ENCODE data around the gene INPPL1.
"Not testable (repeated sequence)": the region's sequence is repeated elsewhere in the genome, so short reads cannot be mapped to it uniquely, and the experiment has no call there.

The INPPL1 gene

GRCh38 chr11:72224564-72225410, at the start of gene INPPL1:
INPPL1 (plus strand) TSS chr11:72224767; CDS start chr11:72224985, 218 bp downstream.
- peak; percentile 57 for DNase-seq (ENCODE audit: low read depth, low spot score)

DNA sequence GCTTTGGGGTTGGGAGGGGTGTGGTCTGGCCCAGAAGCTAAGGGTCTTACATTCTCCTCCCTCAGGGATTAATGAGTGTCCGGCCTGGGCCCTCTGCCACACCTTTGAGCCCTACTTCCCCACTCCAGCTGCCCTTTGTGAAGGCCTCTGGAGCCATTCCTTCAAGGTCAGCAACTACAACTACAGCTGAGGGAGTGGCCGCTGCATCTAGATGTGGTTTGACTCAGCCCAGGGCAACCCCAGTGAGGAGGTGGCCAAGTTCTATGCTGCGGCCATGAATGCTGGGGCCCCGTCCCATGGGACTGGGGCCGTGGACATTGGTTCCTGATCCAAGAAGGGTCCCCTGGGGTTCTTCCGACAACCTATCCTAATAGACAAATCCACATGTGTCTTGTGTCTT, 46.9 kb upstream of the INPPL1 start:
- no peak for DNase-seq (ENCODE audit: low read depth, low spot score)

DNA sequence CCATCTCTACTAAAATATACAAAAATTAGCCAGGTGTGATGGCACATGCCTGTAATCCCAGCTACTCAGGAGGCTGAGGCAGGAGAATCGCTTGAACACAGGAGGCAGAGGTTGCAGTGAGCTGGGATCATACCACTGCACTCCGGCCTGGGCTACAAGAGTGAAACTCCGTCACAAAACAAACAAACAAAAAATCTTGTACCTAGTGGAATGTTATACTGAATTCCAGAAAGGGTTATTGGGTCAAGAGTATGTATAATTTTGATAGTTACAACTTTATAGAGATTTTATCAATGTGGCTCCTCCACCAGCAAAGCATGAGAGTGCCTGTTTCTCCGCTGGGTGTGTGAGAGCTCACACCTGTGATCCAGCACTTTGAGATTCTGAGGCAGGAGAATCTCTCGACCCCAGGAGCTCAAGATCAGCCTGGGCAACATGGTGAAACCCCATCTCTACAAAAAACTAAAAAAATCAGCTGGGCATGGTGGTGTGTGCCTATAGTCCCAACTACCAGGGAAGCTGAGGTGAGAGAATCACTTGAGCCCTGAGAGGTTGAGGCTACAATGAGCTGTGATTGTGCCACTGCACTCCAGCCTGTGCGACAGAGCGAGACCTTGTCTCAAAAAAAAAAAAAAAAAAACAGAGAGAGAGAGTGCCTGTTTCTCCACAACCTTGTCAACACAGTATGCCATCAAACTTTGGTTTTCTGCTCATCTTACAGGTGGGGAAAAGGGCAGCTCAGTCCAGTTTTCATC, 45.3 kb upstream of the INPPL1 start:
- no peak for DNase-seq (ENCODE audit: low read depth, low spot score)

DNA sequence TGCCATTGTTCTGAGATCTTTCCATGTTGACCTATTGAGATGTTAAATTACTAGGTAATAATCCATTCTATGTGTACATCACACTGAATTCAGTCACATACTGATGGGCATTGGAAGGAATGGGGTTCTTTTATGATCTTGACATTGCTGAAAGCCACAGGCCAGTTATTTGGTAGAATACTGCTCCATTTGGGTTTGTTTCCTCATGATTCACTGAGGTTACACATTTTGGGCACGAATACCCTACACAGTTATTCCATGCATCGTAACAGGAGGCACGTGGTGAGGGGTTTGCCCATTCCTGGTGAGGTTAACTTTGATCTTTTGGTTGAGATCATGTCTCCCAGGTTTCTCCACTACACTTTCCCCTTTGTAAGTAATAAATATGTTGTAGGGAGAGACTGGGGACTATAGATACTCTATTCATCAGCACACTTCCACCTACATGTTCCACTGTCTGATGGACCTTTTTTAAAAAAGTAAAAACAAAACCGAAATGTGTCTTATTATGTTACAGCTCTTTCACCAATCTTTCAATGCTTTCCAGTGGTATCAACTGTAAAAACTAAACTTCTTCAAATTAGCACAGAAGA, 44.7 kb upstream of the INPPL1 start:
- no peak for DNase-seq (ENCODE audit: low read depth, low spot score)

GRCh38 chr11:72180892-72181552, 43.5 kb upstream of the INPPL1 start:
- not testable (repeated sequence) for DNase-seq (ENCODE audit: low read depth, low spot score)

DNA sequence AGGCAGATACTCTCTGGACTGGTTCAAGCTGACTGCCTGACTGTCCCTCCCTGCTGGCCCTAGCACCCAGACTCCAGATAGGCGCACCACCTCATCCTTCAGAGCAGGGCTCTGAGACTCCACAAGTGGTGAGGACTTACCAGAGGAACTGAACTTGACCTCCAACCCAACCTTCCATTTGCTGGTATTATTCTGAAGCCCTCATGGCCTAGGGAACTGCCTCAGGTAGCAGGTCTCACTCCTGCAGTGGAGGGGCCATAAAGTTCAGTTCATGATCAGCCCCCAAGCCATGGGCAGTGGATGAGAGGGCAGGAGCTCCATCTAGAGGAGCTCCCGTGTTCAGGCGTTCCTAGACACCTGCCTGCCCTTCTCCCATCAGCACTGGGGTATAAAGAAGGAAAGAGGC, 43.0 kb upstream of the INPPL1 start:
- peak; percentile 70 for DNase-seq (ENCODE audit: low read depth, low spot score)

GRCh38 chr11:72188267-72188666, 36.3 kb upstream of the INPPL1 start:
- no peak for DNase-seq (ENCODE audit: low read depth, low spot score)

DNA sequence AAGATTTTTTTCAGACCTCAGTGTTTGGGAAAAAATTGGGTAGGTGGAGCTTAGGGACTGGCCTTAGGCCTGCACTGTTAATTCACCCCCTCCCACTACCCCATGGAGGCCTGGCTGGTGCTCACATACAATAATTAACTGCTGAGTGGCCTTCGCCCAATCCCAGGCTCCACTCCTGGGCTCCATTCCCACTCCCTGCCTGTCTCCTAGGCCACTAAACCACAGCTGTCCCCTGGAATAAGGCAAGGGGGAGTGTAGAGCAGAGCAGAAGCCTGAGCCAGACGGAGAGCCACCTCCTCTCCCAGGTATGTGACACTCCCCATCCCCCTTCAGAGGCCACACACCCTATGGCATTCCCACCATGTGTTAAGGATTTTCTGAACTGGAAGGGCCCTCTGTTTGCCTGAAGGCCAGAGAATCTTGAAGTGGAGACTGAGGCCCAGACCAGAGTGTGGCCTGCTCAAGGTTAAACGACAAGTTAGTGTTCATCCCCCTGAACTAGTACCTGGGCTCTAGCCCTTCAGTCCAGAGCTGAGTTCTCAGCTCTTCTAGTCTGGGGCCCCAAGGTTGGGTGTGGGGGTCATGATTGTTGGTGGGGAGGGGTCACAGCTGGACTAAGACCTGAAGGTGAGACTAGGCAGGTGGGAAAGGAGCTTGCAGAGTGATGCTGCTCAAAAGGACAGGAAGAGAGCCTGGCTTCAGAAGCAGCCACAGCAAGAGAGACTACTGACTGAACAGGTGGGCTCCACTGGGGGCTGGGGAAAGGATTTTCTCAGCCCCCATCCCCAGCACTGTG, 34.9 kb upstream of the INPPL1 start:
- DNase-seq (ENCODE audit: low read depth, low spot score): peak; percentile 82

DNA sequence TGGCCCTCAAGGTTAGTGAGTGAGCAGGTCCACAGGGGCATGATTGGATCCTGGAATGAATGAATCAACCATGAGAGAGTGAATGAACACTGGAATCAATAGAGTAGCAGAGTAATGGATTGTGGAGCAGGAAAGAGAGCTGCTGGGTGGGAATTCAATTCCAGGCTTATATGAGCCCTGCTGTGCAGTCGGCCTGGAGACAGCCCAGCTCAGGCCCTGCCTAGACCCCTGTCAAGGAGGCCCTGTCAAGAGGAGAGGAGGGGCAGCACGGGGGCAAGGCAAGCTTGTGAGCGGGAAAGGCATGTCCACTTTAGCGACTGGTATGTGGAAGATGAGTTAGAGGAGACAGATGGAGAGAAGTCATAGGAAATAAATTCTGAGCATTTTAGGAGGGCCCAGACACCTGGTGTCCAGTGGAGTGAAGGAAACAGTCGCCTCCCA, 33.9 kb upstream of the INPPL1 start:
- peak; percentile 13 for DNase-seq (ENCODE audit: low read depth, low spot score)

DNA sequence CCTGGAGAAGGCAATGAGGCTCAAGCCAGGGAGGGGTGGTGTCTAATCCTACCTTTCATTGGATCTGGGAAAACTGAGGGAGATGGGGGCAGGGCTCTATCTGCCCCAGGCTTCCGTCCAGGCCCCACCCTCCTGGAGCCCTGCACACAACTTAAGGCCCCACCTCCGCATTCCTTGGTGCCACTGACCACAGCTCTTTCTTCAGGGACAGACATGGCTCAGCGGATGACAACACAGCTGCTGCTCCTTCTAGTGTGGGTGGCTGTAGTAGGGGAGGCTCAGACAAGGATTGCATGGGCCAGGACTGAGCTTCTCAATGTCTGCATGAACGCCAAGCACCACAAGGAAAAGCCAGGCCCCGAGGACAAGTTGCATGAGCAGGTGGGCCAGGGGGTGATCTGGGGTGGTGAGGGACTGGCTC, 32.6 kb upstream of the INPPL1 start, which contains the start of gene FOLR1:
TSS of gene FOLR1 (plus strand) at position 180 of the 421 bp plus-strand sequence. CDS start at position 214, 34 bp downstream.
- peak; percentile 94 for DNase-seq (ENCODE audit: low read depth, low spot score)

GRCh38 chr11:72195518-72196270, 28.9 kb upstream of the INPPL1 start:
- no peak for DNase-seq (ENCODE audit: low read depth, low spot score)

GRCh38 chr11:72201445-72201844, 23.1 kb upstream of the INPPL1 start:
- not testable (repeated sequence) for DNase-seq (ENCODE audit: low read depth, low spot score)

- no peak for DNase-seq (ENCODE audit: low read depth, low spot score)
These were observed 22.0 kb upstream of the INPPL1 start for GRCh38 chr11:72202571-72202970.

DNA sequence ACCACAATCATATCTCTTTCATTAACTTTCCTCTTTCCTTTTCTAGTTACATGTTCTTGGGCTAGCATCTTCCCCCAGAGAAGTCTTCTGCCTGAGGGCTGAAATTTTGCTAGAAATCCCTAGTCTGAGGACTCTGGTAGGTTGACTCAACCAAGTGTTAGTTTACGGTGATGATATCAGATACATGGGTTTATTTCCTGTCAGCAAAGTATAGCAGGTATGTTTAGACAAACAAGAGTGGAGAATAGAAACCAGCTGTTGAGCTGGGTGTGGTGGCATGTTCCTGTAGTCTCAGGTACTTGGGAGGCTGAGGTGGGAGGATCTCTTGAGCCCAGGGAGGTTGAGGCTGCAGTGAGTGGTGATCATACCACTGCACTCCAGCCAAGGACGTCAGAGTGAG, 21.4 kb upstream of the INPPL1 start:
- DNase-seq (ENCODE audit: low read depth, low spot score): no peak

DNA sequence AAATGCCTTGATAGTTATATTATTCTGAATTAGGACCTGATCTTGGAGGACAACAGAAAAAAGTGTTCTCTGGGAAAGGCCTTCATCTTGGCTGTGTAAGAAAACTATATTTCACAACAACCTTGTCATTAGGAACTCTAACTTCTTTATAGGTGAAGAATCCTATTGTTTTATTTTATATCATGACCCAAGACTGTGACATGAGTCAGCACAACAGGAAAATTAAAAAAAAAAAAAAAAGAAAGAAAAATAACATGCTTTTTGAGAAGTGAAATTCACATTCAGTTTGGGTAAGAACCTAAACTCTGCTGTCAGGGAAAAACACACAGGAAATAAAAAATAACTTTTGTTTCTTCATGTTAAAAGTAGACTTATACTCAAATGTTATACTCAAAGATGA, 19.7 kb upstream of the INPPL1 start:
- no peak for DNase-seq (ENCODE audit: low read depth, low spot score)

- DNase-seq (ENCODE audit: low read depth, low spot score): not testable (repeated sequence)
These were observed 17.8 kb upstream of the INPPL1 start for GRCh38 chr11:72206794-72207193.

DNA sequence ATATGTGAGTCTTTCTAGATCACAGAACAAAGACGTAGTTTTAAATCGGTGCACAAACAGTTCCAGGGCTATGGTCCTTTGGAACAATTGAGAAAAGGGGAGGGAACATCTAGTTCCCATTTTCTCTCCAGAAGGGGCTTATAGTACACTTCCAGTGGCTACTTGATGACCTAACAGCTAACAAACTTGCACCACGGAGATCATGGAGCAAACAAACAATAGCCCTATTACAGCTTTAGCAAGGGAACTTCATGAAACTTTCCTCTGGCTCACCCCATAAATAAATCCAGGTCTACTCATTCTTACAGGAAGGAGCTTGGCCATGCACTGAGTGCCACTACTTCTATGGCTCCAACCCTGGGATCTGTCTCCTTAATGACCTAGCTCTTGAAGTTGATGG, 16.3 kb upstream of the INPPL1 start:
- no peak for DNase-seq (ENCODE audit: low read depth, low spot score)

DNA sequence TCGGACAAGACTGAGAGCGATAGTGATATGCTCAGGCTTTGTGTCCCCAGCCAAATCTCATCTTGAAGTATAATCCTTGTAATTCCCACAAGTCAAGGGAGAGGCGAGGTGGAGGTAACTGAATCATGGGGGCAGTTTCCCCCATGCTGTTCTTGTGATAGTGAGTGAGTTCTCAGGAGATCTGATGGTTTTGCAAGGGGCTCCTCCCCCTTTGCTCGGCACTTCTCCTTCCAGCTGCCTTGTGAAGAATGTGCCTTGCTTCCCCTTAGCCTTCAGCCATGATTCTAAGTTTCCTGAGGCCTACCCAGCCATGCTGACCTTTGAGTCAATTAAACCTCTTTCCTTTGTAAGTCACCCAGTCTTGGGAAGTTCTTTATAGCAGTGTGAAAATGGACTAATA, 15.5 kb upstream of the INPPL1 start:
- DNase-seq (ENCODE audit: low read depth, low spot score): no peak

DNA sequence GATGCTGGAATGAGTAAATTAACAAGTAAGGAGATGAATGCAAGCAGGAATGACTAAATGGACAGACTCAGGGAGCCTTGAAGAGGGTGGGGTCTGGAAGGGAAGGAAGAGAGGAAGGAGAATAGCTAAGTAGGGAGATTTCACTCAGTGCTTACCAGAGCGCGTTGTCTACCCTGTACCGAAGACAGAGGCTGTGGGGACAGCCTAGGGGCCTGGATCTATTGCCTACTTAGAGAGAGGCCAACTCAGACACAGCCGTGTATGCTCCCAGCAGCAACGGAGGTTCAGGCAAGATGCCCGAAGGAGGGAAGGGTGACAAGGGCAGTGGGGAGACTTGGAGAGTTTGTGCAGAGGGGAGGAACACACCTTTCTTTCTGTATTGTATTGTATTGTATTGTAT, 7.9 kb upstream of the INPPL1 start, which contains the start of gene FOLR2:
TSS of gene FOLR2 (plus strand) at position 157 of the 400 bp plus-strand sequence. CDS start 1,791 bp downstream, outside the sequence.
- DNase-seq (ENCODE audit: low read depth, low spot score): no peak

DNA sequence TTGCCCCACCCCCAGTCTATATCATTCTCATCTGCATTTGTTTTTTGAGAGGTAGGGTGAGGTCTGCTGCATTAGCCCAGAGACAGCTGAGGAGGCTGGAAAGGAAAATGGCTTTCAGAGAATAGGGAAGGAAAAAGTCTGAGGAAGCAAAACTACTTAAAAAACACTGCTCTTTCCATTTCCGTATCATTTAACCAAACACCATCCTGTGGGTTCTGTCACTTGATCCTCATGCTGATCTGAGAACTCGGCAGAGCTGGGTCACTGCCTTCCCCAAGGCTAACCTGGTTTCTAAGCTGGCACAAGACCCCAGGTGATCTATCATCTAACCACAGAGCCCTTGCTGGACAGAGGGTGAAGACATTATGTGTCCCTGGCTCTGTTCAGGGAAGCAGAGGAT, 6.7 kb upstream of the INPPL1 start:
- DNase-seq (ENCODE audit: low read depth, low spot score): no peak

Measured in ELF-1 (cell line).